HG03354 (cell line): ENCODE results near the gene EGFR.

Experiments used
- ATAC-seq: cut with Tn5 transposase; IDR thresholded peaks from one replicate; pipeline ENCODE4 v1.9.1; 2021; ENCODE audit warnings: mild to moderate bottlenecking; ENCODE audit not compliant: unreplicated experiment, poor library complexity, severe bottlenecking

Gene EGFR

DNA sequence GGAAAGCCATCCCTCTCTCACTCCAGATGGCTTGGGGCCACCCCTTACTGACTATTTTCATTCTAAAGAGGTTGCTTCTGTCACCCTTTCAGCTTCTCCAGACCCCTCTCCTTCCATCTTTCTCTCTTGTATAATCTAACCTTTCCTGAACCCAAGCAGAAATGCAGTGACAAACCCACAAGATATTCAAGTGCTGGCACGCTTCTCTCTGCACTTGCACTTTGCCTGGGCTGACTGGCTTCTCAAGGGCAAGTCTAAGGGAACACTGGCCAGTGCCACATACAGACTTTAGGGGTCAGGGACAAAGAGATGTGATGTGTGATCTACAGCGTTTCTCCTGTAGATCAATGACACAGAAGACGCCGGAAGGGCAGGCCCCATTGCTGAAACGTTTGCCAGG is 195.9 kb downstream of the EGFR start:
- no peak for ATAC-seq

DNA sequence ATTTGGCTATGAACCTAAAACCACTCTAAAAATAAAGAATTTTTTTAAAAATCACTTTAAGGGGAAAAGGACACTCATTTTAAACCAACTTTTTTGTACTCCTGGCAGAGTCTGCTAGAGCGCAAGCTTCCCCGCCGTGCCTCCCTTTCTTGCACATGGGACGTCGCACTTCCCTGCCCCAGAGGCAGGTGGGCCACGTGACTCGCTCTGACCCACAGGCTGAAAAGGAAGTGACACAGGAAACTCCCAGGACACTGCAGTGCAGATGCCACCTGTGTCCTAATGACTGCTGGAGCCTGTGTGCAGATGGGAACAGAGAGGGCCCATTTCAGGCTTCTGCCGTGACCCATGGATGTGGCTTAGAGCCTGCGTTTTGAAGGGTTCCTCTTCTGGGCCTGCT is 204.2 kb downstream of the EGFR start:
- ATAC-seq, result no peak

DNA sequence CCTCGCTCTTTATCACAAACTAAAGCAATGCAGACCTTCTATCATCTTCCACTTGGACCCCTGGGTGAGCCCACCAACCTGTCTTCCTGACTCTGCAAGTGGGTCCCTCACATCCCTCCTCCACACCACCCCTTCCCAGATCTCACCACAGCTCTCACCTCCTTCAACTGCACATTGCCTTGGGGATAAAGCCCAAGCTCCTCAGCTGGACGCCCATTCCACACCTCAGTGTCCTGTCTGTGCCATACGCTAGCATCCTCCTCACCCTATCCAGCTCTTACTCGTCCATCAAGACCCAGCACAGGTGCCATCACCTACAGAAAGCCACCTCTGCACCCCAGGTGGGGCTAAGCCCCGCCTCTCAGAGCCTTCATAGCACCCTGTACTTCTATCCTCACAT is 205.3 kb downstream of the EGFR start:
- ATAC-seq, result no peak

DNA sequence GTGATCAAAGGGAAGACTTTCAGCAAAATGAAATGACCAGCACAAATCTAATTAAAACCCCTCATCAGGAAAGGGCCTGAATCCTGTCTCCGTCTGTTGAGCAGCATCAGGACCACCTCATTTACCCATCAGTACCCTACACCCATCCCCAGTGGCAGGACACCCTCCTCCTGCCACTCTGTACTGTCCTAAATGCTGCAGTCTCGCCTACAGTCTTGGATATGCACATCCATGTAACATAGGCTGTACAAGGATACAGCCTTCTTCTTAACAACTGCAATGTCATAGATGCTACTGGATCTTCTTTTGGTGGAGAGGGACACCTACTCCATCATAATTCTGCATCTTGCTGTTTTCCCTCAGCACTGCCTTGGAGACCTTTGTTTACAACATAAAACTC is 206.0 kb downstream of the EGFR start:
- no peak for ATAC-seq

DNA sequence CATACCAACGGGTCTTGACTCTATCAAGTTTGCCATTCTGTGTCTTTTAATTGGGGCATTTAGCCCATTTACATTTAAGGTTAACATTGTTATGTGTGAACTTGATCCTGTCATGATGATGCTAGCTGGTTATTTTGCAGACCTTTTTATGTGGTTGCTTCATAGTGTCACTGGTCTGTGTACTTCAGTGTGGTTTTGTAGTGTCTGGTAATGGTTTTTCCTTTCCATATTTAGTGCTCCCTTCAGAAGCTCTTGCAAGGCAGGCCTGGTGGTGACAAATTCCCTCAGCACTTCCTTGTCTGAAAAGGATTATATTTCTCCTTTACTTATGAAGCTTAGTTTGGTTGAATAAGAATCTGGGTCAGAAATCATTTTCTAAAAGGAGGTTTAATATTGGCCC is 211.2 kb downstream of the EGFR start:
- ATAC-seq, result no peak

DNA sequence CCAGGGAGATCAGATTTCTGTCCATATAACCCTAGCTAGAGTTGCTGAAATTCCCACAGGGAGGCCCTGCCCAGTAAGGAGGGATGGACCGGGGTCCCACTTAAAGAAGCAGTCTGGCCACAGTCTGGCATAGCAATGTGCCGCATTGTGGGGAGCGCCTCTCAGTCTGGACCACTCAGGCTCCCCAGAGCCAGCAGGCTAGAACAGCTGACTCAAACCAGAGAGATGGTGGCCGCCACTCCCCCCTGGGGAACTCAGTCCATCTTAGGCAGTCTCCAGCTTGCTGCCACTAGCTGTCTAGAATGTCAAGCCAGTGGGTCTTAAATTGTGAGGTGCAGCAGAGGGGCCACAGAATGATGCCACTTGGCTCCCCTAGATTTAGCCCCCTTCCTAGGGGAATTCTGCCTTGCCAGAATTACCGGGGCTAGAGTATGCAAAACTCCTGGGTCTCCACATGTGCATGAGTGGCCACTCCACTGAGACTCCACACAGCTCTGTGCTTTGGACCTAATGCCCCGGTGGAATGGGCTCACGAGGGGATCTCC is 213.0 kb downstream of the EGFR start:
- ATAC-seq, result no peak

DNA sequence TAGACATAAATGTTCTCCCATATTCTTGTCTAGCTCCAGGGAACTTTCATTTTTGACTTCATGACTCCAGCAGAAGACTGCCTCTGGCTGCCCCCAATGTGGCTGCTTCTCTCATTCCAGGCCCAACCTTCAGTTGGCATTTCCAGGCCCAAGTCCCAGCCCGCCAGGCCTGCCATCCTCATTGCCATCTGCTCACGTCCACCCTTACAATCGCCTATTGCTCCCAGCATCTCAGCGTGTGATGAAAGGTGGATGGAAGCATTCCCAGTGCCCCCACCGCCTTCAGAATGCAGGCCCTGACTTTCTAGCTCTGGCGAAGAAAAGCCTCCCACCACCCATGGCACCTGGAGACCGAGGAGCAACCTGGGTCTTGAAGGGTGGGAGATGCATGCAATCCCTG is 214.2 kb downstream of the EGFR start:
- no peak for ATAC-seq

DNA sequence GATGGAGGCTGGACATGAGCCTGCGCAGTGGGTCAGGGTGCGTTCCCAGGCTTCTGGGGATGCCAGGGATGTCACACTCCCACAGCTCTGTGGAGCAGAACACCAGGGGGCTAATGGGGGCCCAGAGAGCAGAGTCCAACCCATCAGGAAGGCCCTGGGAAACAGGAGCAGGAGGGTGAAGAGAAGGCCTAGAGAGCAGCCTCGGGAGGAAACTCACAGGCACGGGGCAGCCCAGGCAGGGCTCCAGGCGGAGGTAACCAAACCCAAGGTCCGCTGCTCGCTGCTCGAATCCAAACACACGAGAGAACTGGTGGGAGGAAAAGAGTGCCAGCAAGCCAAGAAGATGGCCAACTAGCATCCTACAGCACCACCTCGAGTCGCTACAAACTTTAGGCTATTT is 215.6 kb downstream of the EGFR start:
- ATAC-seq, result no peak

DNA sequence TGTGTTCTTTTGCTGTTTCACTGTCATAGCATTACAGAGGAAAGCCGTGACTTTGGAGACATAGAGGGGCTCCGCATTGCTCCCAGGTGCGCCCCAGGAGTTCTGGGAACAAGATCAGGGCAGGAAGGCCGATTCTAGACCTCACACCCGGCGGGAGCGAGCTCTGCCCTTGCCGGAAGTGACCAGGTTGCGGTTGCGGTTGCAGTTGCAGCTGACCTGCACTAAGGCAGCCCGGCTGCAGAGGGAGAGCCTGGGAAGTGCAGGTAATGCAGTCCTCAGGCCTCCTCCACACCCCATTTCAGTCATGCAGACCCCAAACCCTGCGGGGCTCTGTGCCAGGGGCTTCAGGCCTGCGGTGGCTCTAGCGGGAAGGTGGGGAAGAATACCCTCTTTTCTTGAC is 216.3 kb downstream of the EGFR start:
- no peak for ATAC-seq

DNA sequence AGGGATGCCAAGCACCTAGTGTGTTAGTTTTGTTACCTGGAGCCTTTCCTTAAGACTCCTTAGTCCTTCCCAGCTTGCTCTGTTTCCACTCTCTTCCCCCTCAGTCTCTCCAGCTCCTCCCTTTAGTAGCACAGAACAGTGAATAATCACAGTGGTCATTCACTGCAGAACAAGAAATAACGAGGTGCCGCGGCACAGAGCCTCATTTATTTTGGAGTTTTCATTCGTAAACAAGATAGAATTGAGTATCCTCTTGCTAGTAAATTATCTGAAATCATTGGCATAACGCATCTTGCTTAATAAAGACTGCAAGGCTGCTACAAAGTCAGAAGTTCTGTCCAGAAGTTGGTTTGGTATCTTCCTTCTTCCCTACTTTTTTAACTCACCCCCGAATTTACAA is 217.0 kb downstream of the EGFR start:
- ATAC-seq, result no peak

DNA sequence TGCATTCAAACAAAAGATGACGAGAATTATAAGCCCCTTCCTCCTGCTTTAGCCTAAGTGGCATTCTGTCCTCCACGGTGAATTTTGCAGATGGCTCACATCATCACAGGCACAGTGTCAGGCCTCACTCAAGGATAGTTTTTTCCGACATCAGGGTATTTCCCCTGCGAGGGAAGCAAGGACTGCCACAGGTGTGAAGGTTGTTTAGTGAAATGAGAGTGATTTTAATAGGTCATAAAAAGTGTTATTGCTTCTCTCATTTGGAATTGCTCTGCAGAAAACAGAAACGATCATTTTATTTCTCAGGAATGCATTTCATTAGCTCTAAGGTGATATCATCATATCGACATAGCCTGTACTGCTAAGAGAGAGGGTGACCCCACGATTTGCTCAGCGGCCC is 217.7 kb downstream of the EGFR start:
- ATAC-seq, result no peak

DNA sequence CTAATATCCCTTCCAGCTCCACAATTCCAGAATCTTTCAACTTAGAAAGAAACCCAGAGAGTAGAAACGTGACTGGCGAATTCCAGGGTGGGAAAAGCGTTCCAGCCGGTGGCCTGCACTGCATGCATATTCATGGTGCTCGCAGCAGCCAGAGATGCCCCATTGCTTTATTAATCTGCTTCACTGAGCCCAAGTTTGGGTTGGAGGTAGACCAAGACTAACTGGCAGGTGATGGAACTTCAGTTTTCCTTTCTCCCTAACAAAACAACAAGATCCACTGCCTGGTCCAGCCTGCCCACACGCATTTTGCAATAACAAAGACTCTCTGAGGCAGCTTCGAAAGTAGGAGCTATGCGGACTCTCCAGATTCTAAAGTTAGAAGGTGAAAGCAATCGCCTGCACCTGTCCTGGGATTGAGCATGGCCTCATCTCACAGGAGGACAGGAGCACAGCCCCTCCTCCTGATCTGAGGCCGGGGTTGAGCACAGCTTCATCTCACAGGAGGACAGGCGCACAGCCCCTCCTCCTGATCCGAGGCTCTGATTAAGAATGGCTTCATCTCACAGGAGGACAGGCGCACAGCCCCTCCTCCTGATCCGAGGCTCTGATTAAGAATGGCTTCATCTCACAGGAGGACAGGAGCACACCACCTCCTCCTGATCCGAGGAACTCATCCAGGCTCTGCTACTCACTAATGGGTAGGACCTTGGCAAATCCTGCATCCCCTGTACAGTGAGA is 218.5 kb downstream of the EGFR start:
- ATAC-seq, result no peak

DNA sequence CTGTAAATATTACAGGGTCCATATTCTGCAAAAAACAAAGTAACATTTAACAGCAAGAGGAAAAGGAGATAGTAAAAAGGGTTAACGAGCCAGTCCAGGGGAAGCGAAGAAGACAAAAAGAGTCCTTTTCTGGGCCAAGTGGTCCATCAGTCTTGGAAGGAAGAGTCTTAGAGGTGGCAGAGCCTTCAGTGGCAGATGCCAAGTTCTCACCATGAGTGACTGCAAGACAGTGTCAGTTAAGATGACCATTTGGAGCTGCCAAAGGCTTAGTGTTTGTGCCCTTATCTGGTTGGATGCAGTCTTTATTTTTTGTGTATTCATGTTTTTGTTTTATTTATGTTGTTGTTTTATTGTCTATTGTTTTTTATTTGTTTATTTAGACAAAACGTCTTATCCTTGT is 220.6 kb downstream of the EGFR start:
- ATAC-seq, result no peak

DNA sequence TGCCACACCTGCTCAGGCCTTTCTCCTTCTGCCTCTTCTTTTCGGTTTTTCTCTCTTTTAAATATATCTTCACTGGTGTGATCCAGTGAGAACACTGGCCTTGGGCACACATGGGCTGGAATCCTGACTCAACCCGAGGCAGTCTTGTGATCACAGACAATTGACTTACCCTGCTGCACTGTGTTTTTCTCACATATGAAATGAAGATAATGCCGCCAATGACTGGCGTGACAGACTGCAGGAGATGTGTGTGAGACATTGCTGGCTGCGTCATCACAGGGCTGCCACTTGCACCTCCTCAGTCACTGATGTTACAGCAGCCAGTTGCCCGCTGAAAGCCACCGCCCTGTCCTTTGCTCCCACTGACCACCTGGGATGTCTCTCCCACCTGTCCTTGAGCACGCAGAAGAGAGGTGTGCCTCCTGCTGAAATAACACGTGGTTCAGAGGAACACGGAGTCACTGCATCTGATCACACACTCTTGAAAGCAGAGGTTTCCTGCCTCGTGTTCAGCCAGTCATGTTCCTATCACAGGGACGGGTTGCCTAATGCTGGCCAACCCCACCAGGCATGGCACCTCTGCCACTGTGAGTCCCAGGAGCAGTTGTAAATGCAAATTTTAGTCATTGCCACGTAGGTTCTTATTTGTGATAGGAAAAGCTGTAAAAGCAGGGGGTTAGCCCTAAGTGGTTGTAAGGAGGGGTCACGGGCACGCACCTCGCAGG is 221.8 kb downstream of the EGFR start:
- ATAC-seq, result no peak

DNA sequence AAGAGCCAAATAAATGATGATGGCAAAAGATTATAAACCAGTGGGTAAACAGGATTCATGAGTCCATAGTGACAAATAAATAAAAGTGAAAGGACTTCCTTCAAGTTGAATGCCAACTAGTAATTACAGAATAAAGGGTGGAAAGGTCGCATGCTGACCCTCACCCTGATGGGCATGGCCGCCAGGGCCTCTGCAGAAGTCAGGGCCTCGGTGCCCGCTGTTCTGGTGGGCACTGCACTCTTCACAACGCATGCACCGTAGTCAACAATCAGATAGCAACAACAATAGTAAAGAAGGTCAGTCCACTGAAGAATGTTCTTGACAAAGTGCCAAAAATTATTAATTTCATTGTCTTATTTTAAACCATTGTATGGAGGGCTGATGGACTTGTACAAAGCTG is 223.1 kb downstream of the EGFR start:
- ATAC-seq, result no peak

DNA sequence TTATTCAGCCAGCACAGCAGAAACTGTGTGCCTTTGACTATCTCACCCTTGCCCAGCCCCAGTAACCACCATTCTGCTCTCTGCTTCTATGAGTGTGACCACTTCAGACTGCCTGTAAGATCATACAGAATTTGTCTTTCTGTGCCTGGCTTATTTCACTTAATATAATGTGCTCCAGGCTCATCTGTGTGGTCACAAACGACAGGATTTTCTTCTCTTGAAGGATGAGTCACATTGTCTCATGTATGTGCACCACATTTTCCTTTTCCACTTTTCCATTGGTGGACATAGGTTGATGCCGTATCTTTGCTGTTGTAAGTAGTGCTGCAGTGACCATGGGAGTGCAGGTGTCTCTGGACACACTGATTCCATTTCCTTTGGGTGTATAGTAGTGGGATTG is 223.8 kb downstream of the EGFR start:
- ATAC-seq, result no peak

DNA sequence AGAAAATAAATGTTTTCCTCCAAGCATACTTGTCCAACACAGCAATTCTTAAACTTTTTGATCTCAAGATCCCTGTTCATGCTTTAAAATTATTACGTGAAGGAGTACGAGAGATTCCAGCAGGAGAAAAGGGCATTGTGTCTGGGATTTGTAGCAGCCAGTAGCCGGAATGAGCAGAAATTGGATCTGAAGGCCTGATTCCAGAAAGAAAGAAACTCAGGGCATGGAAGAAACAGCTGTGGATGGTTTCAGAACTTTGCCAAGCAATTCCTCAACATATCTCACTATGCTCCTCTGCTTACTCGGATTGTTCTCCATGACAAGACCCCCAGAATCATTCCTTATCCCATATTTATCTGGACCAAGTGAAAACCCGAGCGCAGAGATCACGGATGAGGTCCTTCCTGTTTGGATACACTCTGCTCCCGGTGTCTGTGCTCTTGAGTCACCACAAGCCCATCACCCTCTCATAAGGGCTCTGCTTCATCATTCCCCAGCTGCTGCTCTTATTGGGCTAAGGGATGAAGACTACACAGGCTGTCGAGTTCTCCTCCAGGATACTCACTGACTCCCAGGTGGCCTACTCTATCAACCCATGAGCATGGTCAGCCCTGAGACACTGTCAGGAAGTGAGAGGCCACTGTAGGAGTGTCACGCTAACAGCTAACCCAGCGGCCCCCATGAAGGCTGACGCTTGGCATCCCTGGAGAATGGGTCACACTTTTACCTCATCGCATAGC is 225.4 kb downstream of the EGFR start:
- ATAC-seq, result no peak

DNA sequence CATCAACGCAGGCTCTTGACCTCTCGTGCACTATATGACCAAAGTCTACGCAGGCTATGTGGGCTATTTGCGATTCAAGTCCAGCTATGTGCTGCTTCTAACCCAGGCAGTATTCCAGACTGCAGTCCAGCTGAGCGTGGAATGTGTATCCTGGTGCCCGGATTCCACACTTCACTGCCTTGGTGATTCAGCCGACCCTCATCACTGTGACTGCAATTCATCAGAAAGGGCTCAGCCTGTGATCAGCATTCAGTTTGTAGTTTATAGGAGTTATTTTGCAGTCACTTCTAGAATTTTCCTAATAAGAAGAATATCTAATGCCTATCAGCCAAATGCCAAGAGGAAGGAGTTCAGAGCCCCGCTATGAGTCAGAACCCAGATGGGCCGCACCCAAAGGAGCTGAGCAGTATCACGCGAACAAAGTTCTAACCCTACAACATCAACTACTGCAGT is 226.5 kb downstream of the EGFR start:
- ATAC-seq, result no peak

DNA sequence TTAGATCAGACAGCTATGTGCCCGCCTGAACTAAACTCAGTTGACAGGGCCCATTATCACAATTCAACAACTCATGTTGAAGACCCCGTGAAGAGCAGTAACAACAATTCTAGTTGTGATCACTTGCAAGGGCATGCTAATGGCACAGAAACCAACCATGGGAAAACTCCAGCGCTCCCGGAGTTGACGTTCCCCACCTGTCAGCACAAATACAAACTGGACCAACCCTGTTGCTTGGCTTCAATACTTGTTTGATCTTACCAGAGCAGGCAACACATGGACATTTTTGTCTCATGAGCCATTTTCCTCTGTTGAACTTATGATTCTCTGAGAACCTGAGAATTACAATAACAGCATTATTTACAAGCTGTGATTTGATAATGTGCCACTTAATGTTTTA is 227.4 kb downstream of the EGFR start:
- ATAC-seq, result no peak

DNA sequence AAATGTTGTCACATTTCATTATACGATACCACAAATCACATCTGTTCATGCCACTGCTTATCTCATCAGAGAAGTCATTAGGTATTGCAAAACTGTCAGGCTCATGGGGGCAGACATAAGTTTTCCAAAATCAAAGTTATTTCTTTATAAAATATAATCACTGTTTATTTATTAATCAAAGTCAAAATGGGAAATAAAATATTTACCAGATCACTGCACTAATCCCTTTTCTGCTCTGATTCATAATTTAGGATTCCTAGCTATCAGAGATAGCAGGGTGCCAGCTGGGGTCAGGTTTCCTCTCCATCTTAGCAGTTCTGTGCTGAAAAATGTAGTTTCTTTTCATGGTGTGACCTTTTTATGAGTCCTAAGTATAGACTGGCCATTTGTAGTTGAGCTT is 228.6 kb downstream of the EGFR start:
- no peak for ATAC-seq

DNA sequence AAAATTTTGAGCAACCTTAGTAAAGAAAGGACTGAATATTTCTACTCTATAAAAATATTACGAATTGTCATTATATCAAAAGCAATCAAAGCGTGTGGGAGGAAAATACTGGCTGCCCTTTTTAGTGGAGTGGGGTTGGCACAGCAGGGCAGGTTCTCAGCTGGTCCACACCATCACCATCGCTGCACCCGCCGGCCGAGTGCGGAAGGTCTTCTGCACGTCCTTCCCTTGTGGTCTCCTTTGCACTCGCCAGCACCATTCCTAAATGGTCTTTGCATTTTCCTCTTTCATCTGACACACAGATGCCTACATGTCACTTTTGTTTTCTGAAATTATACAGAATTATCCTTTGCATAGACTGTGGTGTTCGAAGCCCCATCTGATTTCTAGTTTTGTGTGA is 229.7 kb downstream of the EGFR start:
- ATAC-seq, result no peak
